Panc1 (cell line): ENCODE measurements around the gene CUX1. TPM values are rescaled to one million over a fixed set of nuclear protein-coding genes. Genes with fewer than 3 reads are reported as not detected.
A peak's percentile ranks its signal among the peaks of the same experiment; 100 is the strongest.

Source experiments
- ATAC-seq: fragments of 200-7000 bp; cut with Tn5 transposase; 2 replicates; pipeline ENCODE4 v1.9.1; 2020; ENCODE audit warnings: mild to moderate bottlenecking, moderate library complexity
- BruUV-seq: library from RNA; stranded (reverse); fragments of 400-500 nt; replicated peaks from 2 replicates; lab custom pipeline; 2021; lab: Mats Ljungman, UMichigan
- CTCF ChIA-PET: fragments of 300-600 bp; sonication (Branson Sonifier 250); formaldehyde crosslinking; loops from one replicate; lab custom pipeline; 2022; ENCODE audit warnings: antibody characterized with exemption; lab: Charles Lee
- POLR2A ChIA-PET: fragments of 300-600 bp; sonication (Branson Sonifier 250); formaldehyde crosslinking; loops from one replicate; lab custom pipeline; 2022; ENCODE audit warnings: antibody characterized with exemption; lab: Charles Lee
- DNase-seq: peaks from one replicate; pipeline ENCODE4 v3.0.0-alpha.2; 2010; ENCODE audit warnings: low read depth, low spot score
- H3K27ac ChIP-seq: 2 replicates; pipeline ENCODE4 v1.5.1; 2011; ENCODE audit warnings: mild to moderate bottlenecking, low read length, inconsistent platforms
- H3K27me3 ChIP-seq: fragments of 200-500 bp; sonication (Bioruptor generic); 2 replicates; pipeline ENCODE4 v1.6.0; 2014; ENCODE audit warnings: low read length, inconsistent platforms; ENCODE audit not compliant: control insufficient read depth, insufficient read depth
- H3K36me3 ChIP-seq: fragments of 200-500 bp; sonication (Bioruptor generic); 2 replicates; pipeline ENCODE4 v1.5.1; 2014; ENCODE audit warnings: inconsistent platforms, mild to moderate bottlenecking, low read length, moderate library complexity; ENCODE audit not compliant: control insufficient read depth, insufficient read depth
- H3K4me1 ChIP-seq: 2 replicates; pipeline ENCODE4 v1.5.1; 2011; ENCODE audit warnings: inconsistent platforms, mild to moderate bottlenecking, low read length, moderate library complexity; ENCODE audit not compliant: control insufficient read depth, insufficient read depth
- H3K4me3 ChIP-seq, 2 experiments: 2 replicates each; pipeline ENCODE4 v1.5.1; 2011 to 2012; ENCODE audit warnings: low read depth in 2 of 2, low read length in 2 of 2, mild to moderate bottlenecking in 2 of 2, inconsistent platforms in 1 of 2, moderate library complexity in 1 of 2
- H3K9me3 ChIP-seq: fragments of 200-500 bp; sonication (Bioruptor generic); 2 replicates; pipeline ENCODE4 v1.5.1; 2014; ENCODE audit warnings: low read depth, mild to moderate bottlenecking, inconsistent platforms, low read length, moderate library complexity; ENCODE audit not compliant: control insufficient read depth, insufficient read depth
- CTCF ChIP-seq: fragments of 450-650 bp; IDR thresholded peaks from 2 replicates; pipeline ENCODE4 v1.5.1; 2017; ENCODE audit warnings: mild to moderate bottlenecking
- POLR2AphosphoS5 ChIP-seq: IDR thresholded peaks from 2 replicates; pipeline ENCODE4 v1.6.1; 2012; ENCODE audit warnings: mild to moderate bottlenecking, low read depth, low read length, moderate library complexity
- REST ChIP-seq, 2 experiments: IDR thresholded peaks; 2 replicates each; pipeline ENCODE4 v1.6.1; 2011 to 2012; ENCODE audit warnings: low read depth in 2 of 2, control low read depth in 1 of 2, low read length in 1 of 2, mild to moderate bottlenecking in 1 of 2, moderate library complexity in 1 of 2; ENCODE audit not compliant: insufficient read depth in 1 of 2
- SIN3A ChIP-seq: IDR thresholded peaks from 2 replicates; pipeline ENCODE4 v1.6.1; 2012; ENCODE audit warnings: low read depth, mild to moderate bottlenecking, low read length, moderate library complexity, borderline replicate concordance; ENCODE audit not compliant: insufficient read depth
- TCF7L2 ChIP-seq: IDR thresholded peaks from 2 replicates; pipeline ENCODE4 v1.6.1; 2011; ENCODE audit warnings: mild to moderate bottlenecking, low read depth, low read length, inconsistent platforms
- in situ Hi-C: cut with HindIII; loops from 2 replicates; pipeline ENCODE4 v1.10.0; 2016; ENCODE audit warnings: low sequenced_read_pairs, low pct_unique_long_range_greater_than_20kb
- intact Hi-C: fragments of 100-400 bp; cut with micrococcal nuclease; formaldehyde crosslinking; loops from one replicate; pipeline ENCODE4 v1.10.0; 2022; ENCODE audit not compliant: unreplicated experiment
- total RNA-seq: library from RNA; stranded (reverse); gene quantifications from one replicate; pipeline ENCODE4 v1.2.1, GENCODE V29; 2021; ENCODE audit not compliant: unreplicated experiment

The CUX1 gene
- total RNA-seq, 1 experiment from 2014 or later: 50.9 TPM

- ChIA-PET POLR2A (interaction anchor here (0.7 kb wide), 1 partner anchor 165 kb away, joined by 3 read pairs; no protein-coding TSS in a partner anchor), CTCF (no interaction called here)
- TF ChIP-seq SIN3A: no peak
- TF ChIP-seq POLR2AphosphoS5: no peak
- TF ChIP-seq REST (IDR thresholded peaks at IDR 0.05; ENCODE audit: insufficient read depth in 1 of 2, low read depth in 2 of 2, low read length in 1 of 2): no peak
- no peak for TF ChIP-seq CTCF
- TF ChIP-seq TCF7L2: no peak
- DNase-seq (no peak), ATAC-seq (no peak)
- Histone ChIP-seq H3K4me1 (no peaks in the 10 kb centered on the region), H3K9me3 (no peaks in the 10 kb centered on the region), H3K36me3 (no peaks in the 10 kb centered on the region), H3K27me3 (no peaks in the 10 kb centered on the region), H3K27ac (no peak overlapping the region), H3K4me3 (no peak overlapping the region)
- intact Hi-C loops: no loop called here
- in situ Hi-C loops: no loop called here
- BruUV-seq: no TSS peak
These were observed 393.4 kb downstream of the CUX1 start for GRCh38 chr7:102210787-102211186.

- ChIA-PET CTCF (interaction anchor here (0.6 kb wide), 1 partner anchor 76 kb away, joined by 8 read pairs; no protein-coding TSS in a partner anchor), POLR2A (no interaction called here)
- H3K36me3 ChIP-seq: no peaks in the 10 kb centered on the region
- ATAC-seq: 0 out of 2 replicates have a peak, but pooled peaks have one; percentile 40
- no TSS peak for BruUV-seq
- H3K27ac ChIP-seq: no peak overlapping the region
- no peak overlapping the region for H3K4me3 ChIP-seq
- no peaks in the 10 kb centered on the region for H3K4me1 ChIP-seq
- H3K9me3 ChIP-seq: no peaks in the 10 kb centered on the region
- no peak for DNase-seq
- in situ Hi-C loops (no loop called here), intact Hi-C loops (no loop called here)
- H3K27me3 ChIP-seq: no peaks in the 10 kb centered on the region
- TF ChIP-seq REST (IDR thresholded peaks at IDR 0.05; ENCODE audit: insufficient read depth in 1 of 2, low read depth in 2 of 2, low read length in 1 of 2): no peak
- TF ChIP-seq CTCF: no peak
- no peak for TF ChIP-seq SIN3A
- TF ChIP-seq POLR2AphosphoS5: no peak
- TF ChIP-seq TCF7L2: no peak
These were observed 394.4 kb downstream of the CUX1 start for GRCh38 chr7:102211590-102212550.
